Neural cell (in vitro differentiated cells): Measurements from ENCODE around the gene APOD. TPM values are rescaled to one million over a fixed set of nuclear protein-coding genes. Genes with fewer than 3 reads are reported as not detected.
A peak's percentile ranks its signal among the peaks of the same experiment; 100 is the strongest.

Source experiments
- H2AFZ ChIP-seq: fragments of 200-600, 300-800 bp; sonication (generic), shearing (Covaris generic); 2 replicates; pipeline ENCODE4 v1.6.0; 2014; ENCODE audit warnings: low read depth, mild to moderate bottlenecking, antibody characterized with exemption, low read length, moderate library complexity
- H3F3A ChIP-seq: fragments of 200-600 bp; shearing (Covaris generic); 2 replicates; pipeline ENCODE4 v1.6.1; 2016; ENCODE audit warnings: mild to moderate bottlenecking, moderate library complexity, mixed read lengths, antibody characterized with exemption, low read length; ENCODE audit not compliant: insufficient read depth, poor library complexity, severe bottlenecking
- H3K27ac ChIP-seq: fragments of 200-600, 300-800 bp; sonication (generic), shearing (Covaris generic); 2 replicates; pipeline ENCODE4 v1.5.1; 2014; ENCODE audit warnings: mild to moderate bottlenecking, low read length, moderate library complexity
- H3K27me3 ChIP-seq: fragments of 300-800, 200-600 bp; sonication (generic), shearing (Covaris generic); 2 replicates; pipeline ENCODE4 v1.6.0; 2014; ENCODE audit warnings: mild to moderate bottlenecking, low read depth, low read length, moderate library complexity; ENCODE audit not compliant: insufficient read depth
- H3K36me3 ChIP-seq: fragments of 300-800, 200-600 bp; sonication (generic), shearing (Covaris generic); 2 replicates; pipeline ENCODE4 v1.5.1; 2014; ENCODE audit warnings: mild to moderate bottlenecking, antibody characterized with exemption, low read length, moderate library complexity; ENCODE audit not compliant: insufficient read depth
- H3K4me2 ChIP-seq: fragments of 300-800, 200-600 bp; sonication (generic), shearing (Covaris generic); 2 replicates; pipeline ENCODE4 v1.6.0; 2014; ENCODE audit warnings: mild to moderate bottlenecking, low read length
- H3K4me3 ChIP-seq: fragments of 300-800, 200-600 bp; sonication (generic), shearing (Covaris generic); 2 replicates; pipeline ENCODE4 v1.5.1; 2014; ENCODE audit warnings: mild to moderate bottlenecking, low read length, moderate library complexity
- H3K79me2 ChIP-seq: fragments of 200-600 bp; shearing (Covaris generic); replicated peaks from 2 replicates; pipeline ENCODE4 v1.6.0; 2014; ENCODE audit warnings: mild to moderate bottlenecking, low read length, moderate library complexity; ENCODE audit not compliant: insufficient read depth
- H3K9ac ChIP-seq: fragments of 300-800, 200-600 bp; sonication (generic), shearing (Covaris generic); 2 replicates; pipeline ENCODE4 v1.6.1; 2016; ENCODE audit warnings: mild to moderate bottlenecking, low read length, mixed read lengths
- H3K9me2 ChIP-seq: fragments of 200-600 bp; shearing (Covaris generic); 2 replicates; pipeline ENCODE4 v1.6.1; 2016; ENCODE audit warnings: mild to moderate bottlenecking, low read length, mixed read lengths; ENCODE audit not compliant: insufficient read depth
- H3K9me3 ChIP-seq: fragments of 200-600, 300-800 bp; sonication (generic), shearing (Covaris generic); 2 replicates; pipeline ENCODE4 v1.6.1; 2016; ENCODE audit warnings: mild to moderate bottlenecking, mixed run types, low read length, moderate library complexity, mixed read lengths
- H4K20me1 ChIP-seq: fragments of 200-600 bp; shearing (Covaris generic); 2 replicates; pipeline ENCODE4 v1.6.1; 2016; ENCODE audit warnings: mild to moderate bottlenecking, mixed run types; ENCODE audit not compliant: insufficient read depth
- CTCF ChIP-seq: fragments of 450-650 bp; IDR thresholded peaks from 2 replicates; pipeline ENCODE4 v1.5.1; 2014; ENCODE audit warnings: antibody characterized with exemption, mild to moderate bottlenecking, moderate library complexity; ENCODE audit not compliant: poor library complexity, severe bottlenecking
- EP300 ChIP-seq: fragments of 450-650 bp; conservative IDR thresholded peaks from 2 replicates; pipeline ENCODE4 v1.6.1; 2014; ENCODE audit warnings: antibody characterized with exemption, mild to moderate bottlenecking, moderate library complexity; ENCODE audit not compliant: poor library complexity, severe bottlenecking
- EZH2 ChIP-seq: fragments of 200-600, 300-800 bp; shearing (Covaris generic), sonication (generic); IDR thresholded peaks from 2 replicates; pipeline ENCODE4 v1.6.1; 2014; ENCODE audit warnings: antibody characterized with exemption, low read length, borderline replicate concordance, mild to moderate bottlenecking; ENCODE audit not compliant: insufficient read depth, poor library complexity, severe bottlenecking
- MXI1 ChIP-seq: fragments of 450-650 bp; conservative IDR thresholded peaks from 2 replicates; pipeline ENCODE4 v1.6.1; 2014; ENCODE audit warnings: antibody characterized with exemption, mild to moderate bottlenecking; ENCODE audit not compliant: poor library complexity, severe bottlenecking
- POLR2AphosphoS5 ChIP-seq: IDR thresholded peaks from 2 replicates; pipeline ENCODE4 v1.6.1; 2012
- RAD21 ChIP-seq: fragments of 450-650 bp; conservative IDR thresholded peaks from 2 replicates; pipeline ENCODE4 v1.6.1; 2014; ENCODE audit warnings: antibody characterized with exemption, mild to moderate bottlenecking, moderate library complexity
- SMC3 ChIP-seq: fragments of 450-650 bp; conservative IDR thresholded peaks from 2 replicates; pipeline ENCODE4 v1.6.1; 2014; ENCODE audit warnings: antibody characterized with exemption, mild to moderate bottlenecking, moderate library complexity; ENCODE audit not compliant: poor library complexity
- TAF1 ChIP-seq: IDR thresholded peaks from 2 replicates; pipeline ENCODE4 v1.6.1; 2012; ENCODE audit warnings: low read depth
- polyA plus RNA-seq: library from polyadenylated mRNA; depleted of rRNA; stranded (reverse); fragments of >200 nt; gene quantifications from 2 replicates; pipeline ENCODE4 v1.2.3, GENCODE V29; 2014
- TF ChIP-seq, protein P1 (sequence below): IDR thresholded peaks from 2 replicates; pipeline ENCODE4 v1.6.1; 2012; ENCODE audit warnings: borderline replicate concordance

Gene APOD
- polyA plus RNA-seq, 1 donor from 2014 or later: not detected

DNA sequence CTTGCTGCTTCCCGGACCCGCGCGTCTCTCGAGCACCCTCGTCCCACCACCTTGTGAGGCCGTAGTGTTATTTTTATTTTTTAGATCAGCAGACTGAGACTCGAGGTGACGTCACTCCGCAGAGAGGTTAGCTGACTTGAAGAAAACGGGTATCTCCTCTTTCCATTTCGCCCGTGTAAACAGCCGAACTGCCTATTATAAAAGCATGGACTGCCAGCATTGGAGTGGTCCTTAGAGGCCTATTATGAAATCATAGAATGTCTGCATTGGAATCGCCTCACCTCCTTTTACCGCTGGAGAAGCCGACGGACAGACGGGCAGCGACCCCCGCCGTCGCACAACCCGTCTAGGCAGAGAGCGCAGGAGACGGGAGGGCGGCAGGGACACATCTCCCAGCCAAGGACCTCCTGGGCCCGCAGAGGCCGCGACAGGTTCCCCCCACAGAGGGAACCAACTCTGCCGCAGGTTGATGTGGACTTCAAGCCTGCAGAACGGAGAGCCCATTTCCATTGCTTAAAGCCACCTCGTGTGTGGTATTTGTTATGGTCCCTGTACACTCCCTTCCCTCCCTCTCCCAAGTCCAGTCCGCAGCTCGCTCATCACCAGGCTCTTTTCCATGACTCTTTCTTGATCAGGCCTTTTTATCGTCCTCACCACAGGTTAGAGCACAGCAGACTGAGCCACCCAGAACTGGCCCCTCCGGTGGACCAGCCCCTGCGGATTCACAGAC, 40.1 kb downstream of the APOD start:
- peak overlapping the region; percentile 94 for H3K9ac ChIP-seq
- no peaks in the 10 kb centered on the region for H3K9me3 ChIP-seq
- H4K20me1 ChIP-seq: no peaks in the 10 kb centered on the region
- peak overlapping the region; percentile 75 for H3K4me3 ChIP-seq
- no peaks in the 10 kb centered on the region for H3K9me2 ChIP-seq
- peaks cover 40% of the 10 kb centered on the region for H3K79me2 ChIP-seq
- peak overlapping the region; percentile 94 for H2AFZ ChIP-seq
- peak overlapping the region; percentile 88 for H3K27ac ChIP-seq
- H3K4me2 ChIP-seq: no peak overlapping the region
- no peaks in the 10 kb centered on the region for H3K27me3 ChIP-seq
- no peaks in the 10 kb centered on the region for H3K36me3 ChIP-seq
- H3F3A ChIP-seq: no peaks in the 10 kb centered on the region
- TF ChIP-seq SMC3 (no peak), MXI1 (peak; percentile 17), POLR2AphosphoS5 (peak; percentile 53)

GRCh38 chr3:195542698-195543499, 40.8 kb downstream of the APOD start, which contains the start of gene PPP1R2:
PPP1R2 (minus strand) TSS chr3:195543325; CDS start chr3:195543025, 300 bp downstream.
- Histone ChIP-seq H3K27me3 (no peaks in the 10 kb centered on the region), H3F3A (no peaks in the 10 kb centered on the region), H4K20me1 (no peaks in the 10 kb centered on the region), H3K9me3 (no peaks in the 10 kb centered on the region), H3K9me2 (no peaks in the 10 kb centered on the region), H3K4me3 (peak within 1 kb of the TSS; percentile 75), H2AFZ (peak within 1 kb of the TSS; percentile 94), H3K36me3 (no peaks in the 10 kb centered on the region), H3K27ac (peak within 1 kb of the TSS; percentile 88), H3K9ac (peak within 1 kb of the TSS; percentile 94), H3K4me2 (peak within 1 kb of the TSS; percentile 72), H3K79me2 (peaks cover 45% of the 10 kb centered on the region)
- no peak for TF ChIP-seq EP300
- peak; percentile 45 for TF ChIP-seq MXI1
- peak; percentile 99 for TF ChIP-seq POLR2AphosphoS5
- peak; percentile 93 for TF ChIP-seq TAF1
- TF ChIP-seq RAD21: peak; percentile 31
- TF ChIP-seq CTCF: peak; percentile 13
- no peak for TF ChIP-seq EZH2
- TF ChIP-seq, protein P1, sequence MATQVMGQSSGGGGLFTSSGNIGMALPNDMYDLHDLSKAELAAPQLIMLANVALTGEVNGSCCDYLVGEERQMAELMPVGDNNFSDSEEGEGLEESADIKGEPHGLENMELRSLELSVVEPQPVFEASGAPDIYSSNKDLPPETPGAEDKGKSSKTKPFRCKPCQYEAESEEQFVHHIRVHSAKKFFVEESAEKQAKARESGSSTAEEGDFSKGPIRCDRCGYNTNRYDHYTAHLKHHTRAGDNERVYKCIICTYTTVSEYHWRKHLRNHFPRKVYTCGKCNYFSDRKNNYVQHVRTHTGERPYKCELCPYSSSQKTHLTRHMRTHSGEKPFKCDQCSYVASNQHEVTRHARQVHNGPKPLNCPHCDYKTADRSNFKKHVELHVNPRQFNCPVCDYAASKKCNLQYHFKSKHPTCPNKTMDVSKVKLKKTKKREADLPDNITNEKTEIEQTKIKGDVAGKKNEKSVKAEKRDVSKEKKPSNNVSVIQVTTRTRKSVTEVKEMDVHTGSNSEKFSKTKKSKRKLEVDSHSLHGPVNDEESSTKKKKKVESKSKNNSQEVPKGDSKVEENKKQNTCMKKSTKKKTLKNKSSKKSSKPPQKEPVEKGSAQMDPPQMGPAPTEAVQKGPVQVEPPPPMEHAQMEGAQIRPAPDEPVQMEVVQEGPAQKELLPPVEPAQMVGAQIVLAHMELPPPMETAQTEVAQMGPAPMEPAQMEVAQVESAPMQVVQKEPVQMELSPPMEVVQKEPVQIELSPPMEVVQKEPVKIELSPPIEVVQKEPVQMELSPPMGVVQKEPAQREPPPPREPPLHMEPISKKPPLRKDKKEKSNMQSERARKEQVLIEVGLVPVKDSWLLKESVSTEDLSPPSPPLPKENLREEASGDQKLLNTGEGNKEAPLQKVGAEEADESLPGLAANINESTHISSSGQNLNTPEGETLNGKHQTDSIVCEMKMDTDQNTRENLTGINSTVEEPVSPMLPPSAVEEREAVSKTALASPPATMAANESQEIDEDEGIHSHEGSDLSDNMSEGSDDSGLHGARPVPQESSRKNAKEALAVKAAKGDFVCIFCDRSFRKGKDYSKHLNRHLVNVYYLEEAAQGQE: peak; percentile 90
- peak; percentile 28 for TF ChIP-seq SMC3
